ENCODE results near the gene OBSCN.

OBSCN gene

DNA sequence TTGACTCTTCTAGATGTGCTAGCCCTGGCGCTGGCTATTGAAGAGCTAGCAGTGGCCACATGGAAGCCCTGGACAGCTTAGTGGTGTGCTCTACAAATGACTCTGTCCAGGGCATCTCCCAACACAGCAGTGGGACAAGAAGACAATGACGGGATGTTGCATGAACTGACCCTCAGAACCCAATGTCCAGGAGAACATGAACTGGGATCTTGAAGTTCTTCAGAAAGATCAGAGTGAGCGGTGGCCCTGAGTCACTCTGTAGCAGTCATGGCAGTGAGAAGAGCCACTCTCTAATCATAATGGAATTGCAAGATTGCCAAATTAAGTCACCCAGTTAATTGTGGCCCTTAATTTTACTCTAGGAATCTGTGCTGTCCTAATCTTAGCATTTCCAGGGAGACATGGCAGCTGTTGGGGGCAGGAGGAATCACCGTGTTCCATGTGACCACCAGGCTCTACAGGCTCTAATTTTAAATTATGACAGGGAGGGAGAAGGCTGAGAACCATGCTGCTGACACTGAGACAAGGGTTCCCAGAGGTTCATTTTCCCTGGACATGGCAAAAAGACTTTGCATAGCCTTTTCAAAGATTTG lies 10.2 kb upstream of the OBSCN start:
- no peak for DNase-seq
- H3K27me3 ChIP-seq (replicated peaks): no peaks in the 10 kb centered on the region
- H3K36me3 ChIP-seq (replicated peaks): no peaks in the 10 kb centered on the region
- in situ Hi-C loops (cut with HindIII; ENCODE audit: low pct_ligation_motif_present, low sequenced_read_pairs): no loop called here
- TF ChIP-seq, protein P1, sequence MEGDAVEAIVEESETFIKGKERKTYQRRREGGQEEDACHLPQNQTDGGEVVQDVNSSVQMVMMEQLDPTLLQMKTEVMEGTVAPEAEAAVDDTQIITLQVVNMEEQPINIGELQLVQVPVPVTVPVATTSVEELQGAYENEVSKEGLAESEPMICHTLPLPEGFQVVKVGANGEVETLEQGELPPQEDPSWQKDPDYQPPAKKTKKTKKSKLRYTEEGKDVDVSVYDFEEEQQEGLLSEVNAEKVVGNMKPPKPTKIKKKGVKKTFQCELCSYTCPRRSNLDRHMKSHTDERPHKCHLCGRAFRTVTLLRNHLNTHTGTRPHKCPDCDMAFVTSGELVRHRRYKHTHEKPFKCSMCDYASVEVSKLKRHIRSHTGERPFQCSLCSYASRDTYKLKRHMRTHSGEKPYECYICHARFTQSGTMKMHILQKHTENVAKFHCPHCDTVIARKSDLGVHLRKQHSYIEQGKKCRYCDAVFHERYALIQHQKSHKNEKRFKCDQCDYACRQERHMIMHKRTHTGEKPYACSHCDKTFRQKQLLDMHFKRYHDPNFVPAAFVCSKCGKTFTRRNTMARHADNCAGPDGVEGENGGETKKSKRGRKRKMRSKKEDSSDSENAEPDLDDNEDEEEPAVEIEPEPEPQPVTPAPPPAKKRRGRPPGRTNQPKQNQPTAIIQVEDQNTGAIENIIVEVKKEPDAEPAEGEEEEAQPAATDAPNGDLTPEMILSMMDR (IDR thresholded peaks at IDR 0.05; ENCODE audit: low read depth, low read length, missing control alignments): no peak
- no peak overlapping the region for H3K27ac ChIP-seq
- H3K4me3 ChIP-seq (ENCODE audit: low read depth, low read length): no peak overlapping the region

DNA sequence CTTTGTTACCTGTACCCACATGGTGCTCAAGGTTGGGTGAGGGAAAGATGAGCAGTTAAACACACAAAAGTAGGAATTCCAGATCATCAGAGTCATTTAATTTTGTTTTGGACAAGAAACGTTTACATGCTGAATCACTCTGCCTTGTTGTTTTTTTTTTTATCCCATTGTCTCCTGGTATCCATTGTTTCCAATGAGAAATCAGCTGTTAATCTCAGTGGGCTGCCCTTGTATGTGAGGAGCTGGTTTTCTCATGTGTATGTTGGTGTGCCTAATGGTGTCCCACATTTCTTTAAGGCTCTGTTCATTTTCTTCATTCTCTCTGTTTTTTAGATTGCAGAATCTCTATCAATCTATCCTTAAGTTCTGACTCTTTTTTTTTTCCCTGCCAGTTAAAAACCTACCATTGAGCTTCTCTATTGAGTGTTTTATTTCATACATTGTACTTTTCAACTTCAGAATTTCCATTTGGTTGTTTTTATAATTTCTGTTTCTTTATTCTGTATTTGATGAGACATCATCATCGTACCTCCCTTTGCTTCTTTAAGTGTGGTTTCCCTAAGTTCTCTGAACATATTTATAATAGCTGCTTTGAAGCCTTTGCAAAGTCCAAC lies 8.8 kb upstream of the OBSCN start:
- no peak overlapping the region for H3K4me3 ChIP-seq (ENCODE audit: low read depth, low read length)
- TF ChIP-seq, protein P1 (IDR thresholded peaks at IDR 0.05; ENCODE audit: low read depth, low read length, missing control alignments): no peak
- no peak overlapping the region for H3K27ac ChIP-seq
- no peaks in the 10 kb centered on the region for H3K36me3 ChIP-seq (replicated peaks)
- H3K27me3 ChIP-seq (replicated peaks): no peaks in the 10 kb centered on the region
- in situ Hi-C loops (cut with HindIII; ENCODE audit: low pct_ligation_motif_present, low sequenced_read_pairs): no loop called here
- DNase-seq: no peak

DNA sequence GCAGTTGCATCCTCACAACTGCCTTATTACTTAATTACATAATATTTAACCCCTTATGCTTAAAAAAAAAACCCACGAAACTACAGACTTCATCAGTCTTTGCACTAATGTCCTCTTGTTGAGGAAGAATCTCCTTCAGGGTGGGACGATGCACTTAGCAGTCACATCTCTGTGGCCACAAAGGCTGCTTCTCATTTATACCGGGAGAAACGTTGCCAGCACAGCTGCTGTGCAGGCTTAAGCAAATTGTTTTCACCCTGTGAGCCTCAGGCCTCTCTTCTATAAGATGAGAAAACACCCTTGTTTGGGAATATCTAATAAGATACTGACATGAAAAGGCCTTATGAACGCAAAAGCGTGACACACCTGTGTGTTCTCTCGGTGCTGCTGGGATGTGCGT lies 2.9 kb upstream of the OBSCN start:
- TF ChIP-seq, protein P1 (IDR thresholded peaks at IDR 0.05; ENCODE audit: low read depth, low read length, missing control alignments): no peak
- in situ Hi-C loops (cut with HindIII; ENCODE audit: low pct_ligation_motif_present, low sequenced_read_pairs): no loop called here
- no peak overlapping the region for H3K27ac ChIP-seq
- H3K4me3 ChIP-seq (ENCODE audit: low read depth, low read length): no peak overlapping the region
- H3K36me3 ChIP-seq (replicated peaks): no peaks in the 10 kb centered on the region
- no peaks in the 10 kb centered on the region for H3K27me3 ChIP-seq (replicated peaks)
- DNase-seq: no peak

DNA sequence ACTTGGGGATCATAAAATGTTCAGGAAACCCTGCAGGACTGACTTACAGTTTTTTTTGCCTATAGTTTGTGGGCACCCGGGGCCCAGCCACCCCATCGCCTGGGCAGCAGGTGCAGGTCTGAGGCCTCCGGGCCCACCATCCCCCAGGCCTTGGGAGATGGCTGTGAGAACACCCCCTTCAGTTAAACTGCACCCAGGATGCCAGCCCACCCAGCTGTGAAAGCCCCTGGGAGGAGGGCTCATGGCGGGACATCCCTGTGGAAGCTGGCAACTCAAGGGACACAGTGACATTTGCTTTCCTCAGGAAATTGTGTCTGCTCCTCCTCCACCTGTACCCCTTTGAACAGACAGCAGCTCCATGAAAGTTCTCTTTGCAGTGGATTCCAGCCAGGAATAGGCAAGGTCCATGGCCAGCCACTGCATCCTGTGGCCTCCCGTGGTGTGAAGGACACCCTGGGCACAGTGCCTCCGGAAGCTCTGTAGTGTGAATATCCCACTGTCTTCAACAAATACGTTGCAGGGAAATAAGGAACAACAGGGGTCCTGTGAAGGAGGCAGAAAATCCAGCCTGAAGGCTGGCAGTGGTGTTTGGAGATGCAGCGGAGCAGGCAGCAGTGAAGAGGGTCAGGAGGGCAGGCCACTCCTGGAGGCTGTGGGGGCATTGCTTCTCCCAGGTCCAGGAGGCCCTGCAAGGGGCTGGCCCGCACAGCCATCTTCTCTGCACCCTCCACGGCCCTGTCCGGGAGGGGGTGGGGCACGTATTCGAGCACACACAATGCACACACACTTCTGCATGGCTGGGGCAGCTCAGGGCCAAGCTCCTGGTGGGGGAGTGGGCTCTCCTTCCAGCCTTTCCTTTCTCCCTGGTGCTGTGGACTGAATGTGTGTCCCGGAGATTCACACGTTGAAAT lies 2.1 kb upstream of the OBSCN start:
- H3K27me3 ChIP-seq (replicated peaks): no peaks in the 10 kb centered on the region
- in situ Hi-C loops (cut with HindIII; ENCODE audit: low pct_ligation_motif_present, low sequenced_read_pairs): no loop called here
- H3K4me3 ChIP-seq (ENCODE audit: low read depth, low read length): no peak overlapping the region
- no peak overlapping the region for H3K27ac ChIP-seq
- TF ChIP-seq, protein P1 (IDR thresholded peaks at IDR 0.05; ENCODE audit: low read depth, low read length, missing control alignments): no peak
- DNase-seq: no peak
- H3K36me3 ChIP-seq (replicated peaks): no peaks in the 10 kb centered on the region

DNA sequence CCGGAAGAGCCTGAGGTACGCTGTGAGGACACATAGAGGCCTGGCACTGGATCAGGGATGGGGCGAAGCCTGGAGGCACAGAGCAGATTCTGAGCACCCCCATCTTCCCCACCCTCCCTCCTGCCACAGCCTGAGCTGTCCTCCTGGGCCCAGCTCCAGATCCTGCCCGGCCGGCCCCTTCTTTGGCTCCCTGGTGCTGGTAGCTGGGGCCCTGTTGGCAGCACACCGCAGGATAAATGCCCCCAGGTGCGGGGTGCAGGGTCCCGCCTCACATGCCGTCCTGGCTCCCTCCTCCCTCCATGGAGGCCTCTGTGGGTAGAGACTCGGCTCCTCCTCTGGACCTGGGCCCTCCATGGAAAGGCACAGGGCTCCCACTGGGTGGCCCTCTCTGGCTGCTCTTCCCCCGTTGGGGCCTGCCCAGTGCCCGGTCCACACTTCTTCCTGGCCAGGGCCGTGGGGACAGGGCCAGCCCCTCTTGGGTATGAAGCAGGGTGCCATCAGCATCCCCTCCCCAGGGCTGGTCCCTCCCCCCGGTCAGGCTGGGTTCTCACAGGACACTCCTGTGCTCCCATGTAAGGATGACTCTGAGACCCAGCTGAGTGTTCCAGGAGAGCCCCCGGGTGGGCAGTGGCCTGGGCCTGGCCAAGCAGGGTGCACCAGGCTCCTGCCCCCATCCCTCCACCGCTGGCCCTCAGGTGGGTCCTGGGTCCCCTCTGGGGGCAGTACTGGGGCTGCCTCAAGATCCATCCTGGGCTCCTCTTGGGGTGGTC lies 1.1 kb upstream of the OBSCN start:
- Histone ChIP-seq H3K36me3 (replicated peaks) (no peaks in the 10 kb centered on the region), H3K4me3 (ENCODE audit: low read depth, low read length) (no peak overlapping the region), H3K27ac (no peak overlapping the region), H3K27me3 (replicated peaks) (no peaks in the 10 kb centered on the region)
- TF ChIP-seq, protein P1 (IDR thresholded peaks at IDR 0.05; ENCODE audit: low read depth, low read length, missing control alignments): no peak
- no peak for DNase-seq
- in situ Hi-C loops (cut with HindIII; ENCODE audit: low pct_ligation_motif_present, low sequenced_read_pairs): no loop called here
